ENCODE measurements around the gene D2HGDH. TPM values are rescaled to one million over a fixed set of nuclear protein-coding genes. Genes with fewer than 3 reads are reported as not detected.

Gene D2HGDH
- total RNA-seq, 1 donor from 2014 or later = 22.4 TPM

Other genes starting within 250 kb of the D2HGDH start
- gene STK25, start 226.0 kb upstream of the D2HGDH start, total RNA-seq = 240 and 280 TPM in 2 replicates
- 57.0 and 61.0 TPM in 2 replicates for gene BOK, start 175.9 kb upstream of the D2HGDH start, total RNA-seq
- gene THAP4, start 97.5 kb upstream of the D2HGDH start, total RNA-seq = 35.1 and 39.2 TPM in 2 replicates
- gene ATG4B, start 96.9 kb upstream of the D2HGDH start, total RNA-seq = 53.0 and 106 TPM in 2 replicates
- gene DTYMK, start 47.8 kb upstream of the D2HGDH start, total RNA-seq = 12.2 and 47.4 TPM in 2 replicates
- gene ING5, start 32.6 kb upstream of the D2HGDH start, total RNA-seq = 15.1 and 22.7 TPM in 2 replicates
- 0.17 and 0.70 TPM in 2 replicates for gene GAL3ST2, start 42.2 kb downstream of the D2HGDH start, total RNA-seq
- 0.40 TPM in 1 of 2 replicates, not detected in the other for gene NEU4, start 74.6 kb downstream of the D2HGDH start, total RNA-seq
- gene PDCD1, start 124.3 kb downstream of the D2HGDH start, total RNA-seq = 0.15 TPM in 1 of 2 replicates, not detected in the other
- not detected in 2 replicates for gene RTP5, start 135.1 kb downstream of the D2HGDH start, total RNA-seq